GM18520 (cell line): ENCODE measurements around the gene LRRTM4.

Experiments
- ATAC-seq: cut with Tn5 transposase; IDR thresholded peaks from one replicate; pipeline ENCODE4 v1.9.1; 2021; ENCODE audit not compliant: unreplicated experiment

Gene LRRTM4

GRCh38 chr2:77521931-77522470, at the start of gene LRRTM4:
LRRTM4 (minus strand) TSS chr2:77522376.
- no peak for ATAC-seq

- no peak for ATAC-seq
Observed at GRCh38 chr2:77571545-77571944, 49.4 kb upstream of the LRRTM4 start.

DNA sequence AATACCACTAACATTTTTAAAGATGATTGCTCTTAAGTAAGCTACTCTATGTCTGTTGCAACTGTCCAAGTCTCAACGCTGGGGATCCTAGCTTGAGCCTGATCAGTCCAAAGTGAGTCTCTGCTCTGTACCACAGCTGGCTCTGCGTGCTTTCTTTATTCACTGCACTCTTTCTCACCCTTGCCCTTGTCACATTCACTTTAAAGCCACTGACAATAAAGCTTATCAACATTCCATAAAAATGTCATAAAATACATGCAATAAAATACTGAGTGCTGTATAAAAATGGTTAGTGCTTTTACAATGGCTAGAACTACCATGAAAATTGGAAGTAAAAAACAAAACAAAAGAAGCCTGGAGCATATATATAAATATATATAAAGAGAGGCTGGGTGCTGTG, 45.5 kb upstream of the LRRTM4 start:
- no peak for ATAC-seq

DNA sequence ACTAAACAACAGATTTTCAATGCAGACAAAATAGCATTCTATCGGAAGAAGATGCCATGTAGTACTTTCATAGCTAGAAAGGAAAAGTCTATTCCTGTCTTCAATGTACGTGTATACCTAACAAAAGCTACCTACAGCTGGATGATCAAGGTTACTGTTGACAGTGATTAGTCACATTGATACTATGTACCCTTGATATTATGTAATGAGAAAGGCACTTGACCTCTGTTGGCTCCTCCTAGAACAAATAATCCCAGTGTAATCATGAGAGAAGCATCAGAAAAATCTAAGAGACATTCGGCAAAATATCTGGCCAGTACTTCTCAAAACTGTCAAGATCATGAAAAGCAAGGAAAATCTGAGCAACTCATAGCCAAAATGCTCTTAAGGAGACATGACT, 44.4 kb upstream of the LRRTM4 start:
- no peak for ATAC-seq

- no peak for ATAC-seq
Observed at GRCh38 chr2:77566131-77566530, 44.0 kb upstream of the LRRTM4 start.

- no peak for ATAC-seq
Observed at GRCh38 chr2:77552956-77553355, 30.8 kb upstream of the LRRTM4 start.

GRCh38 chr2:77538031-77538430, 15.9 kb upstream of the LRRTM4 start:
- ATAC-seq, result no peak

GRCh38 chr2:77522888-77523287, 712 bp upstream of the LRRTM4 start:
- no peak for ATAC-seq

DNA sequence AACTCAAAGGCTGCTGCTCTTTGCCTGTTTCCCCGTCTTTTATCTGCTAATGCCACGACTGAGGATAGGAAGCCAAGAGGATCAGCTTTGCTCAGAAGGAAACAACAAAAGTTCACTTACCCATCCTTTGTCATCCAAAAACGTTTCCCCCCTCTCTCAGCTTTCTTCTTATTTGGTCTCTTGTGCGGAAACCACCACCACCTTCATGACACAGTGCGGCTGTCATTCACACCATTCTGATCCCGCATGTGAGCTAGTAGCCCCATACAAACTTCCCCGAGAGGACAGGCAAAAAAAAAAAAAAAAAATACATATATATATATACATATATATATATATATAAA, 656 bp downstream of the LRRTM4 start:
- no peak for ATAC-seq

- no peak for ATAC-seq
Observed at GRCh38 chr2:77520641-77521547, 1.3 kb downstream of the LRRTM4 start.

DNA sequence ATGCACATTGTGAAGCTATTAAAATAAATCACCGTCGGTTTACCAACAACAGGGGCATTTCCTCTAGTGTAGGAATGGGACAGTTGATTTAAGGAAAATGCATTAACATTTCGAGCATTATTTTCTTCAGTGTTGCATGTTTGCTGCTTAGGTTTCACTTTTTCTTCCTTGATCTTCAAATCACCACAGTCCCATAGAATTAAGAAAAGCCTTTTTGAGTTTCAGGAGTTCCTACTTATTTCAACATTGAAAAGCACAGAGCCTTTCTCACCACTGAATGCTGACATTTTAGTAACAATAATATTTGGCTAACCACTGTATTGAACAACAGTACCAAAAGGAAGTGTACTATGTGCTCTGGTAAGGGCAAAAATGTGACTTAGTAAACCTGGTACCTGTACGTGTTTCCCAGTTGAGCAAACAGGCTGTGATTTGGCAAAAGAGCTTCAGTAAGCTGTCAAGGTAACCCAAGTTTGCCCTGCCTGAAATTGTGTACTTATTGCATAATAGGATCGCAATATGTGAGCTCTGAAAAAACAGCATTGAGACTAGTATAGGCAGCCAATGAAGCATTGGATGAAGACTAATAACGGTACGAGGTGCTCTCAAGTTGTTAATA, 2.2 kb downstream of the LRRTM4 start:
- no peak for ATAC-seq

GRCh38 chr2:77519164-77519887, 2.9 kb downstream of the LRRTM4 start:
- no peak for ATAC-seq

DNA sequence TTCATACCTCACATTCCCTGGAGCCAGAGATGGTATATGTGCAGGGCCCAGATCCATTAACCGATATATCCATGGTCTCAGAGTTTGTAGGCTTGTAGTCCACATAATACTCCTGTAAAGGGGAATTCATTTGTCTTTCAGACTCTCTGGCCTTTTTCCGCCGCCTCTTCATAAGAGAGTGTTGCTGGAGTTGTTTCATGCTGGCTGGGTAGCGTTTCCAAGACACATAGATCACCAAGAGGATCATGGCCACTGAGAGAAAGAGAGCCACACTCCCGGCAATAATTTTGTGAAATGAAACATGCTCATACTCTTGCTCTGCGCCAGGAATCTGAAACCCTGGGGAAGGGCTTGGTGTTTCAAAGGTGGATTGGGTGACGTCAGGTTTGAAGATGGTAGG, 3.9 kb downstream of the LRRTM4 start:
- no peak for ATAC-seq

DNA sequence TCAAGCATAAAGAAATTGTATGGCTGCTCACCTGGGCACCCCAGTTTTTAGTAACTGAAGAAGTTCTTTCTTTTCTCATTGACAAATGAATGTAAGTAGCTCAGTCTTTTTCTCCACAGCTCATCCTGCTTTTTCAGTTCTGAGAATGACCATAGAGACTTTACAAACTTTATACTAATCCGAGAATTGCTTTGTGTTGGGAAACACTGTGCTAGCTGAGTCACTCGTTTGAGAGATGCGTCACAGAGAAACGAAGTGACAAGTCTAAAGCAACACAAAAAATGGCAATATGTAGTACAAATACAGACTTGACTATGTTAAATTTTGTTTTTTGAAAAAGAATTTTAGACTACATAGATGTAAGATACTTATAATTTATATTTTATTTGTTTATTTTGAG, 9.0 kb downstream of the LRRTM4 start:
- ATAC-seq, result no peak

DNA sequence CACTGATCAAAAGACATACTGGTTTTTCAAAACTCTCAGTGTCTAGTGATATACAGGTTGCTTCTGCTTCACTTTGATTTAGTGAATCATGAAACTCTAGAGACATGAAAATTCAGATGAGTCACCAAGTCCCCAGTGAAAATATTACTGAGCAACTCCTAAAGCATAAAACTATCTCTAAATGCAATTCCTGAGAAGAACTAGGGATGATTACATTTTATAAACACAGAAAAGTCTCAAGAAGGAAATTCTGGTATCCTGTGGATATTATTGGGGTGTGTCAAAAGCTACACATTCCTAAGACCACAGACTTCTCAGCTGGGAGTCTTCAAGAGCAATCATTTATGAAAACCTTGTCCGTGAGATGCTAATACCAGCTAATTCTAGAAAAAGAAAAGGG, 9.7 kb downstream of the LRRTM4 start:
- no peak for ATAC-seq

DNA sequence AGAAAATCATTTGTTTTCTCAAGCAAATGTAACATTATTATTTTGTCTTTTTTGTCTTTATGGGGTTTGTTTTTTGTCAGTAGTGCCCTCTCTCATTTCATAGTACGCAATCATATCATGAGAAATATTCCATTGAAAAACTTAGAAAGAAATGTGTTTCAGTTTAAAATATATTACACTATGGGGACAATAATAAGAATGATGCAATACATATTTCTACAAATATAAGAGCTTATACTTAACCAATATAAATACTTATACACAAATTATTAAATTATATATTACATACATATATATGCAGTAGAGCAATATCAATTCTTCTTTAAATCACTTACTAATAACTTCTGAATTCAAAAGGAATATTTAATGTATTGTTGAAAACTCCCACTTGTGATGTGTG, 13.7 kb downstream of the LRRTM4 start:
- no peak for ATAC-seq

- no peak for ATAC-seq
Observed at GRCh38 chr2:77507657-77508056, 14.5 kb downstream of the LRRTM4 start.

- ATAC-seq, result no peak
Observed at GRCh38 chr2:77488141-77488540, 34.0 kb downstream of the LRRTM4 start.

DNA sequence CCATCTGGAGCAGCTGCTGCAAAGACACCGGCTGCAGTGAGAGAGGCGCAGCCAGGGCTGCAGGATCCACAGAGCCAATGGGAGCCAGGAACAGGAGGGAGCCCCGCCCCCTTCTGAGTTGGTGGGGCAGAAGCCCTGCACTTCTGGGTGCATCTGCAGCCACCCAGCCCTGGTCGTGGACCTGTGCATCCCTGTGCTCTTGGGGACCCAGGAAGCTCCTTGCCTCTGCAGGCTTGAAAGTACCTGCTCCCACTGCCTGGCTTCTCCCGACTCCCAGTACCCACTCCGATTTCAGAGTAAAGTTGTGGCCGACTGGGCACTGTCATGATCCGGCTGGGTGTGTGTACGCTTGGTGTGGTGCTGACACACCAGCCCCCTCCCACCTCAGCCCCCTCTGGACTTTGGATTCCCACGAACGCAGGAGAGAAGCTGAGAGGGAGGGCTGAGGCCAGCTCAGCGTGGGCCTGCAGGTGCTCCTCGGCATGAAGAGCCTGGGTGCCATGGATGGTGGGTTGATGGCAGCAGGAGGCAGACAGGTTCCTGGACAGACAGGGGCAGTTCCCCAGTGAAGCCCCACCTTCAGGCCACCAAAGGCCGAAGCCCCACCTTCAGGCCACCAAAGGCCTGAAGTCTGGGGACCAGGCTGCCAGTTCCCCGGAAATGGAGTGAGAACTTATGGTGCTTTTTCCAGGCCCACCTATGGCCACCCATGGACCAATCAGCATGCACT, 34.9 kb downstream of the LRRTM4 start:
- ATAC-seq, result no peak

- ATAC-seq, result no peak
Observed at GRCh38 chr2:77484026-77484425, 38.1 kb downstream of the LRRTM4 start.

DNA sequence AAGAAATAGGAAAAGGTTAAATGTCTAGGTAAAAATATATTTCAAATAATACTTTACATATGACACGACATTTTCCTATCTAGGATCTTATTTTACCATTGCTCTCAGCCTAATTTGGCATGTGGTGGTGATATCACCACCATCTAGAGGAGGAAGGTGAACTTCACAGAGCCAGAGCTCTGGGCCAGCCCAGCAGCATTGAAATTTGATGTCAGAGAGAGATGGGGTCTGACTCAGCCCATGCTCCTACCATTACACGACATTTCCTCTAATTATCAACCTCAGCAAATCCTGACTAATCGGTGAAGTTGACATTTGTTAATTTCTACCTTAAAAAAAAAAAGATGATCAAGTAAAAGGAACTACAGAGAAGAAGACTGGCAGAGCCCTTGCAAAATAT, 42.3 kb downstream of the LRRTM4 start:
- ATAC-seq, result no peak
